GM19351 (cell line): ENCODE results near the gene ARHGEF37.
A peak's percentile ranks its signal among the peaks of the same experiment; 100 is the strongest.
"Not testable (repeated sequence)": the region's sequence is repeated elsewhere in the genome, so short reads cannot be mapped to it uniquely, and the experiment has no call there.

ENCODE experiments used
- ATAC-seq: cut with Tn5 transposase; IDR thresholded peaks from one replicate; pipeline ENCODE4 v1.9.1; 2021; ENCODE audit warnings: mild to moderate bottlenecking, moderate library complexity; ENCODE audit not compliant: unreplicated experiment

Gene ARHGEF37

DNA sequence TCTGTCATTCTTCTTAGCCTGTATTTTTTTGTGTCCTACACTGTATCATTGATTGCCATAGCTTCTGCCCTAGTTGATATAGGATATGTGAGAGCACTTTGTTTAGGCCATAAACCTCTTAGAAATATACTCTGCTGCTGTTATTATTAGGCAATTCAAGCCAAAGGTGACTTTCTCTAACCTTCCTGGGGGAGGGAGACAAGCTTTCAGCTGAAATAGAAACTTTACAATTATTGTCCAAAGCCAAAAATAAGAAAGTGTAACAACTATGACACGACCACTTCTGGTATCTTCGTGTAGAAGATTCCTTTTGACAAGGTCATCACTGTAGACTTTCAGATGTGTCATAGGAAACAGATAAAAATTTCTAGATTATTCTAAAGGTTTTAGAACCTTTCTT, 17.8 kb upstream of the ARHGEF37 start:
- ATAC-seq, result no peak

- ATAC-seq, result peak; percentile 96
Measured at GRCh38 chr5:149564542-149565140, 16.7 kb upstream of the ARHGEF37 start.

DNA sequence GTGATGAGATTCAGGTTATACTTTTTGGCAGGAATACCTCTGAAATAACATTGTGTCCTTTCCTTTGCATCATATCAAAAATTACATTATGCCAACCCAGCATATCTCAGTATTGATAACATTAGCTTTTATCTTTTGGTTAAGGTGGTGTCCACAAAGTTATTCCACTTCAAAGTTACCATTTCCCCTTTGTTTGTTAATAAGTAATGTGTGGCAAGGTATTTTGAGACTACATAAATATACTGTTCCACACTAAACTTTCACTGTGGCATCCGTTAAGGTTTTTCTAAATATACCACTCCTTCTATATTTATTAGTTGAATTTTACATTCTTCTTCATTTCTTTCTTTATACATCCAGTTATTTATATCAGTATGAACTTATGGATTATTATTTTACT, 14.1 kb upstream of the ARHGEF37 start:
- no peak for ATAC-seq

DNA sequence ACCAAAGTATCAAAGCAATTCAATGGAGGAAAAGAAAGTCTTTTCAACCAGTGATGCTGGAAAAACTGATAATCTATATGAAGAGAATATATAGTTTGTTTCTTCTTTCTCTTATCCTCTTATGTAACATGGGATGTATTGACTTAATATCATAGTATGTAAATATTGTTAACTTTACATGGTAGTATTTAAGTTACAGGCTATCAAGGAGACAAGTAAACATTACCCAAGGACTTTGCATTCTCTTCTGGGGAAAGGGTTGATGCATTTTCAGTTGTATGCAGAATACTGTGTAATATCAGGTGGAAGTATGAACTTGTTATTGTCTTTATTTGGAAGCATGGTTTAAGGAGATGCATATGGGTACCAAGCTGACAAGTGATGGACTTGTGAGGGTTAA, 9.1 kb upstream of the ARHGEF37 start:
- ATAC-seq, result no peak

- ATAC-seq, result no peak
Measured at GRCh38 chr5:149572576-149573231, 8.6 kb upstream of the ARHGEF37 start.

GRCh38 chr5:149575131-149575530, 6.2 kb upstream of the ARHGEF37 start:
- ATAC-seq, result no peak

DNA sequence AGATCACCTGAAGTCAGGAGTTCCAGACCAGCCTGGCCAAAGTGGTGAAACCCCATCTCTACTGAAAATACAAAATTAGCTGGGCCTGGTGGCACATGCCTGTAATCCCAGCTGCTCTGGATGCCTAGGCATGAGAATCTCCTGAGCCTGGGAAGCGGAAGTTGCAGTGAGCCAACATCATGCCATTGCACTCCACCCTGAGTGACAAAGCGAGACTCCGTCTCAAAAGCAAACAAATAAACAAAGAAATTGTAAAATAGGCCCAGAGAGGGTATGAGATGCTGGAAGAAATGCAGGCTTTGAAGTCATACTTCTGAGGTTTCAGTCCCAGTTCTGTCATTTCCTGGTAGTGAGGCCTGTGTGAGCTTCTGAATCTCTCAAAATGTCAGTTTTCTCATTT, 5.3 kb upstream of the ARHGEF37 start:
- peak; percentile 54 for ATAC-seq

- ATAC-seq, result no peak
Measured at GRCh38 chr5:149578896-149579295, 2.4 kb upstream of the ARHGEF37 start.

- no peak for ATAC-seq
Measured at GRCh38 chr5:149580808-149581191, 498 bp upstream of the ARHGEF37 start.

DNA sequence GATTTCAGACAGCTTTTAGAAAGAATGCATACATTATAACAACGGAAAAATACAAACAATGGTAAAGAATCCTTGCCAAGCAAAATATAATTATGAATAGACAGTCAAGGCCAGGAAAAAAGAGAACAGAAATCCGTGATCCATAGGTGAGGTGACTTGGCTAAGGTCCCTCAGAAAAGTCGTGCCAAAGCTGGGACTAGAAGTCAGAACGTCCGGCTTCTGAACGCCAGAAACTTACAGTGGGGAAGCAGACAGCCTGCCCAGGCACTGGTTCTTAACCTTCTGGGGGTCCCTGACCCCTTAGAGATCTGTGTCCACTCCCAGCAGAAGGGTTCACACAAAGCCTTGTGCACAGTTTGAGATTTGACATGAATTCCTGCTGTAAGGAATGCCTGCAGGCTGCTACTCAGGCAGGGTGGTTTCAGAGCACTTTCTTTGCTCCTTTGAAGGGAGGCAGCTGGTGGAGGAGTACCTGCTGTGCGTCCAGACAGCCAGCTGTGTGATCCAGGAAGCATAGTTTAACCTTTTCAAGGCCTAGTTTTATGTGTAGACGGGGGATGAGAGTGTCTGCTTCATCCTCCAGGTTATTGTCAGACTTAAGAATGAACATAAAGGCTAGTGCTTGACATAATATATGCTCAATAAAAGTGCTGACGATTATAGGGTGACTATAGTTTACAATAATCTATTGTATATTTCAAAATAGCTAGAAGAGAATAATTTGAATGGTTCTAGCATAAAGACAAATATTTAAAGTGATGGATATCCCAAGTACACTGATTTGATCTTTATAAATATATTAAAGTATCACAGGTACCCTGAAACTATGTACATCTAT, 852 bp downstream of the ARHGEF37 start:
- no peak for ATAC-seq

- ATAC-seq, result no peak
Measured at GRCh38 chr5:149583394-149583793, 2.1 kb downstream of the ARHGEF37 start.

- ATAC-seq, result no peak
Measured at GRCh38 chr5:149584121-149584520, 2.8 kb downstream of the ARHGEF37 start.

DNA sequence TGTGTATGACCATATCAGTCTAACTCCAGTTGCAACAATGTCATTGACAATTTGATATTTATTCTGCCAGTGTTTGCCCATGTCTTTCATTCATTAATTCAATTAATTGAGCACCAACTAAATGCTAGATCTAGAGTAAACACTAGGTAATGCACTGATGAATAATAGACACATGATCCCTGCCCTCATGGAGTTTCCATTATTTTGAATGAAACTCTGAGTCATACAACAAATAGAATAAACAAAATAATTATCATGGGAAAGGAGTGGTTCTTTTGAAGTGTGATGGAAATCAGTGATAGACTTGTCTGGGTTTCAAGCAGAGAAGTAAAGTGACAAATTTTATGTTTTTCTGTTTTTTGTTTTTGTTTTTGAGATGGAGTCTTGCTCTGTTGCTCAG, 4.6 kb downstream of the ARHGEF37 start:
- ATAC-seq, result no peak

DNA sequence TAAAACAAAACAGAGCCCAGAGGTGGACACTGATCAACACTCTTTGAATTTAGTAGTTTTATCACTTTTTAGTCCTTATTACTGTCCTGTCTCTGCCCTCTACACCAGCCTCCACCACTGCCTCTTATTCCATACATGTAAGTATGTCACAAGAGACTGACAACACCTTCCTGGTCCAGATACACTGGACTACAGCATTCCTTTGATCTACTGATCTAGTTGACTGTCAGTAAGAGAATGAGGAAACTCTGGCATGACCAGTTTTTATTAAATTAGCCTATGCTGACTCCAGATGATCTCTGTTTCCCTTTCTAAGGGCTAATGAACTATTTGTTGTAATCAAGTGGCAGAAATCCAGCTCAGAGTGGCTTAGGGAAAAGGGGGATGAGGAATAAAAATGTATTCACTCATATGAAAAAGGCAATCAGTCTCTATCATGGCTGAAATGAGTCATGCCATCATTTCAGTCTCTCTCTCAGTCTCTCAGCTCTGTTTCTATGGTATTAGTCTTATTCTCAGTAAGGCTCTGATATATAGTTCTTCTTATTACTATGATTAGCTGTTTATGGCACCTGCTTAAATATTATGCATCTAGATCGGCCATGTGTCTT, 5.5 kb downstream of the ARHGEF37 start:
- peak; percentile 79 for ATAC-seq

DNA sequence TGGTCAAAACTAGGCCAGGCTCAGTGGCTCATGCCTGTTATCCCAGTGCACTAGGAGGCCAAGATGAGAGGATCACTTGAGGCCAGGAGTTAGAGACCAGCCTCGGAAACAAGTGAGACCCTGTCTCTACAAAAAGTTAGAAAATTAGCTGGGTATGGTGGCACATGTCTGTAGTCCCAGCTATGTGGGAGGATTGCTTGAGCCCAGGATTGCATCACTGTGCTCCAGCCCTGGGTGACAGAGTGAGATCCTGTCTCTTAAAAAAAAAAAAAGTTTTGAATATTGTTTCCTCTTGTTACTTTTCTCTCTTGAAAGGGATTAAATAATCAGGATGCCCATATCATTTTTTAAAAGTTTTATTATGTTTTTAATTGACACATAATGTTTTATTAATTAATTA, 7.6 kb downstream of the ARHGEF37 start:
- no peak for ATAC-seq

DNA sequence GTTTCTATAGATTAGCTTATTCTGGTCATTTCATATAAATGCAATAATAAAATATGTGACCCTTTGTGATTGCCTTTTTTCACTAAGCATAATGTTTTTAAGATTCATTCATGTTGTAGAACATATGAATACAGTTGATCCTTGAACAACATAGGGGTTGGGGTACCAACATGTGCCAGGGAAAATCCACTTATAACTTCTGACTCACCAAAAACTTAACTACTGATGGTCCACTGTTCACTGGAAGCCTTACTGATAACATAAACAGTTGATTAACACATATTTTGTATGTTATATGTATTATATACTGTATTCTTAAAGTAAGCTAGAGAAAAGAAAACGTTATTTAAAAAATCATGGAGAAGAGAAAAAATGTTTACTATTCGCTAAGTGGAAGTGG, 12.1 kb downstream of the ARHGEF37 start:
- ATAC-seq, result no peak

- ATAC-seq, result no peak
Measured at GRCh38 chr5:149594206-149594895, 13.1 kb downstream of the ARHGEF37 start.

GRCh38 chr5:149595105-149595504, 13.8 kb downstream of the ARHGEF37 start:
- ATAC-seq, result not testable (repeated sequence)

- ATAC-seq, result no peak
Measured at GRCh38 chr5:149596712-149597111, 15.4 kb downstream of the ARHGEF37 start.

DNA sequence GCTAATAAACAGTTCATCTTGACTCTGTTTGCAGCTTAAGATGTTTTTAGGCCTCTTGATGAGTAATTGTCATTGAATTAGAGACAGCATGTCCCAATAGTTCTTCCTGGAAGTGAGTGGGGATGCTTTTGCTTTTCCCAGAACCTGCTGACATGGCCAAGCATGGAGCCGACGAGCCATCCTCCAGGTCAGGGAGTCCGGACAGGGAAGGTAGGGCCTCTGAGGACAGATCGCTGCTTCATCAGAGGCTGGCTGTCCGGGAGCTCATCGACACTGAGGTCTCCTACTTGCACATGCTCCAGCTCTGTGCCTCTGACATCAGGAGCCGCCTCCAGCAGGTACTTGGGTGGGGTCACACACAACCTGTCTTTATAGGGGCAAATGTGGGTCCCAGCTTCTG, 16.3 kb downstream of the ARHGEF37 start:
- ATAC-seq, result no peak

DNA sequence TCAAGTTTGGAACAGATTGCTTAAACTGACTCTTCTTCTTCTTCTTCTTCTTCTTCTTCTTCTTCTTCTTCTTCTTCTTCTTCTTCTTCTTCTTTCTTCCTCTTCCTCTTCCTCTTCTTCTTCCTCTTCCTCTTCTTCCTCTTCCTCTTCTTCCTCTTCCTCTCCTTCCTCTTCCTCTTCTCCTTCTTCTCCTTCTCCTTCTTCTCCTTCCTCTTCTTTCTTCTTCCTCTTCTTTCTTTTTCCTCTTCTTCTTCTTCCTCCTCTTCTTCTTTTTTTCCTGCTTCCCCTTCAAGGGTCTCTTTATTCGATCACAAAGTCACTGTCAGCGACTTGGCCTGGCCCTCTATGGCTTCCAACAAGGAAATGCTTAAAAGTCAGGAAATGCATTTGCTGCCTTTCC, 16.9 kb downstream of the ARHGEF37 start:
- ATAC-seq, result not testable (repeated sequence)
